ENCODE results near the gene SALL4. TPM values are rescaled to one million over a fixed set of nuclear protein-coding genes. Genes with fewer than 3 reads are reported as not detected.

The SALL4 gene
- total RNA-seq, 4 donors from 2014 or later = 0.13 to 0.34 (median 0.21) TPM; not detected in 1

- WGBS, 2 donors = 1% methylated on average over 18 of the region's 18 CpGs
- DNase-seq (ENCODE audit: low spot score in 2 of 2) = no peak
- TF ChIP-seq CTCF (IDR thresholded peaks at IDR 0.05) = no peak
- TF ChIP-seq POLR2A (IDR thresholded peaks at IDR 0.05) = no peak
- H3K4me3 ChIP-seq (ENCODE audit: low read depth, poor library complexity, severe bottlenecking) = no peak overlapping the region
- intact Hi-C loops (cut with DNase I; ENCODE audit: low total_unique reads) = no loop called here
Observed at GRCh38 chr20:51800872-51801121, 1.5 kb downstream of the SALL4 start.

GRCh38 chr20:51800060-51800871 lies 2.1 kb downstream of the SALL4 start:
- TF ChIP-seq POLR2A (IDR thresholded peaks at IDR 0.05) (no peak), CTCF (IDR thresholded peaks at IDR 0.05) (peak in 1 of 3 donors; percentile 38)
- 0 to 1% methylated on average over 31 to 40 of the region's 44 CpGs for WGBS, 2 donors
- no peak overlapping the region for H3K4me3 ChIP-seq (ENCODE audit: low read depth, poor library complexity, severe bottlenecking)
- intact Hi-C loops (cut with DNase I; ENCODE audit: low total_unique reads) = no loop called here
- DNase-seq (ENCODE audit: low spot score in 2 of 2) = peak in 1 of 2 donors; percentile 87

GRCh38 chr20:51799401-51799860 lies 2.9 kb downstream of the SALL4 start:
- intact Hi-C loops (cut with DNase I; ENCODE audit: low total_unique reads) = loop anchor here (5.0 kb wide), 1 partner anchor 188 kb away; no protein-coding TSS in a partner anchor
- H3K4me3 ChIP-seq (ENCODE audit: low read depth, poor library complexity, severe bottlenecking) = no peak overlapping the region
- WGBS, 2 donors = 35 to 43% methylated on average over 10 of the region's 10 CpGs
- TF ChIP-seq CTCF (IDR thresholded peaks at IDR 0.05) (no peak), POLR2A (IDR thresholded peaks at IDR 0.05) (no peak)
- DNase-seq (ENCODE audit: low spot score in 2 of 2) = no peak

GRCh38 chr20:51797357-51798025 lies 4.8 kb downstream of the SALL4 start:
- TF ChIP-seq POLR2A (IDR thresholded peaks at IDR 0.05) (no peak), CTCF (IDR thresholded peaks at IDR 0.05) (no peak)
- intact Hi-C loops (cut with DNase I; ENCODE audit: low total_unique reads) = loop anchor here (5.0 kb wide), 1 partner anchor 190 kb away; no protein-coding TSS in a partner anchor
- WGBS, 2 donors = 45 to 47% methylated on average over 3 of the region's 3 CpGs
- H3K4me3 ChIP-seq (ENCODE audit: low read depth, poor library complexity, severe bottlenecking) = no peak overlapping the region
- no peak for DNase-seq (ENCODE audit: low spot score in 2 of 2)

GRCh38 chr20:51796340-51796739 lies 6.0 kb downstream of the SALL4 start:
- no peak overlapping the region for H3K4me3 ChIP-seq (ENCODE audit: low read depth, poor library complexity, severe bottlenecking)
- WGBS, 2 donors = 78 to 90% methylated on average over 3 of the region's 3 CpGs
- intact Hi-C loops (cut with DNase I; ENCODE audit: low total_unique reads) = loop anchor here (5.0 kb wide), 1 partner anchor 191 kb away; no protein-coding TSS in a partner anchor
- no peak for DNase-seq (ENCODE audit: low spot score in 2 of 2)
- TF ChIP-seq POLR2A (IDR thresholded peaks at IDR 0.05) (no peak), CTCF (IDR thresholded peaks at IDR 0.05) (no peak)
